GM18505 (cell line): ENCODE results near the gene KIF26A.
"Not testable (repeated sequence)": the region's sequence is repeated elsewhere in the genome, so short reads cannot be mapped to it uniquely, and the experiment has no call there.

Experiments
- ATAC-seq: cut with Tn5 transposase; IDR thresholded peaks from one replicate; pipeline ENCODE4 v1.9.1; 2021; ENCODE audit not compliant: unreplicated experiment
- POLR2A ChIP-seq: IDR thresholded peaks from 4 replicates; pipeline ENCODE4 v1.6.1; 2011; ENCODE audit warnings: borderline replicate concordance; ENCODE audit not compliant: insufficient read depth, insufficient read length; ENCODE audit errors: extremely low read depth

The KIF26A gene

GRCh38 chr14:104218361-104219180 lies 80.2 kb downstream of the KIF26A start:
- no peak for ATAC-seq

GRCh38 chr14:104219731-104220214 lies 81.4 kb downstream of the KIF26A start:
- no peak for ATAC-seq
- TF ChIP-seq POLR2A: no peak

More at GRCh38 chr14:104218361-104219180, 80.2 kb downstream of the KIF26A start:
- TF ChIP-seq POLR2A: no peak

GRCh38 chr14:104220215-104221070 lies 82.1 kb downstream of the KIF26A start:
- ATAC-seq: no peak

GRCh38 chr14:104221071-104221625 lies 82.8 kb downstream of the KIF26A start:
- TF ChIP-seq POLR2A: no peak
- ATAC-seq: no peak

More at GRCh38 chr14:104220215-104221070, 82.1 kb downstream of the KIF26A start:
- no peak for TF ChIP-seq POLR2A

- no peak for TF ChIP-seq POLR2A
- no peak for ATAC-seq
Measured at GRCh38 chr14:104221636-104222369, 83.4 kb downstream of the KIF26A start.

GRCh38 chr14:104222396-104223036 lies 84.1 kb downstream of the KIF26A start:
- no peak for ATAC-seq
- TF ChIP-seq POLR2A: no peak

- no peak for TF ChIP-seq POLR2A
- no peak for ATAC-seq
Measured at GRCh38 chr14:104223101-104224041, 85.0 kb downstream of the KIF26A start.

GRCh38 chr14:104224131-104224505 lies 85.7 kb downstream of the KIF26A start:
- TF ChIP-seq POLR2A: no peak
- ATAC-seq: no peak

- no peak for TF ChIP-seq POLR2A
- ATAC-seq: no peak
Measured at GRCh38 chr14:104224506-104225277, 86.3 kb downstream of the KIF26A start.

- not testable (repeated sequence) for ATAC-seq
Measured at GRCh38 chr14:104225278-104226190, 87.1 kb downstream of the KIF26A start.
